Body of pancreas (tissue), 4 donors: ENCODE results near the gene TRAPPC11. TPM values are rescaled to one million over a fixed set of nuclear protein-coding genes. Genes with fewer than 3 reads are reported as not detected.

ENCODE experiments used
- ATAC-seq: fragments of 150-250 bp; one replicate; pipeline ENCODE4 v1.9.1; 2016
- DNase-seq, 4 donors: peaks; one replicate each; pipeline ENCODE4 v3.0.0-alpha.2; 2019
- H3K27ac ChIP-seq, 4 donors: fragments of 200-600 bp; sonication (generic); 1 replicate in 3 of 4; 2 replicates in 1 of 4; pipeline versions ENCODE4 v1.5.1 to v1.6.1; 2016 to 2019; ENCODE audit warnings: mild to moderate bottlenecking in 1 of 4, mixed read lengths in 1 of 4, moderate library complexity in 1 of 4
- H3K27me3 ChIP-seq, 2 donors: fragments of 200-600 bp; sonication (generic); one replicate each; pipeline ENCODE4 v1.6.0; 2016; ENCODE audit warnings: mild to moderate bottlenecking in 1 of 2
- H3K36me3 ChIP-seq, 2 donors: fragments of 200-600 bp; sonication (generic); replicated peaks in 1 of 2; 2 replicates each; pipeline ENCODE4 v1.5.1; 2016; ENCODE audit warnings: low read depth in 2 of 2; ENCODE audit not compliant: insufficient read depth in 1 of 2
- H3K4me1 ChIP-seq: fragments of 200-600 bp; sonication (generic); one replicate; pipeline ENCODE4 v1.6.0; 2016
- H3K4me3 ChIP-seq, 2 donors: fragments of 200-600 bp; sonication (generic); 1 replicate in 1 of 2; 2 replicates in 1 of 2; pipeline ENCODE4 v1.5.1; 2016 to 2019
- H3K9me3 ChIP-seq, 3 donors: fragments of 200-600 bp; sonication (generic); 1 replicate in 2 of 3; 2 replicates in 1 of 3; pipeline ENCODE4 v1.5.1; 2016
- CTCF ChIP-seq, 7 experiments: fragments of 450-650 bp in 4 of 7; fragments of 200-600 bp in 3 of 7; sonication (generic) in 3 of 7; IDR thresholded peaks; one replicate each; pipeline ENCODE4 v1.5.1; 2016 to 2019; ENCODE audit warnings: antibody characterized with exemption in 7 of 7
- POLR2A ChIP-seq, 3 donors: fragments of 450-650 bp; IDR thresholded peaks; one replicate each; pipeline ENCODE4 v1.6.1; 2016; ENCODE audit warnings: antibody characterized with exemption in 3 of 3, mild to moderate bottlenecking in 2 of 3
- WGBS, 2 donors: methylation state at CpG; one replicate each; pipeline ENCODE4 v1.1.5; 2017; 5-methylcytosine and 5-hydroxymethylcytosine counted together
- intact Hi-C: fragments of 100-400 bp; cut with DNase I; formaldehyde crosslinking; loops from one replicate; pipeline ENCODE4 v1.15.1; 2023
- total RNA-seq, 2 donors: library from RNA; depleted of rRNA; stranded (reverse); fragments of >200 nt; gene quantifications; one replicate each; pipeline ENCODE4 v1.1.0, GENCODE V29; 2016

Gene TRAPPC11
- total RNA-seq, 2 donors from 2014 or later, result 22.6 to 107 TPM

DNA sequence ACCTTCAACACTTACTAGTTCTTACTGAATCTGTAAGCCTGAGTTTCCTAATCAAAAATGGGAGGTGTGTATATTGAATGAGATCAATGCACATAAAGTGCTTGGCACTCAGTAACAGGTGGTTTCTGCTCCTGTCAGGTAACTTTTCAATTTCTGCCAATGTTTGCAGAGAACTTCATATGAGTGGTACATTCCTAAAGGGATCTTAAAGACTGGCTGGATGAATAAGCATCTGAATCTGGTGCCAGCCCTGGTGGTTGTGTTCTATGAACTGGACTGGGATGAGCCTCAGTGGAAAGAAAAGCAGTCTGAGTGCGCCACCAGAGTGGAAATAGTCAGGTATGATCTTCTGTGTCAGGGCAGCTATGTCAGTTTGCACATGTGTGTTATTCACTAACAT, 7.0 kb downstream of the TRAPPC11 start:
- H3K27me3 ChIP-seq, result no peaks in the 10 kb centered on the region
- WGBS, 2 donors, result 94 to 100% methylated on average over 1 of the region's 1 CpG
- no peak overlapping the region for H3K4me3 ChIP-seq
- DNase-seq, result no peak
- no peak overlapping the region for H3K27ac ChIP-seq
- H3K4me1 ChIP-seq, result peaks cover under 1% of the 10 kb centered on the region
- intact Hi-C loops, result no loop called here
- ATAC-seq, result no peak
- no peak for TF ChIP-seq CTCF (IDR thresholded peaks at IDR 0.05)
- TF ChIP-seq POLR2A (IDR thresholded peaks at IDR 0.05), result no peak
- H3K36me3 ChIP-seq, result peaks cover 0 to 17% of the 10 kb centered on the region in 2 donors
- H3K9me3 ChIP-seq, result no peaks in the 10 kb centered on the region

DNA sequence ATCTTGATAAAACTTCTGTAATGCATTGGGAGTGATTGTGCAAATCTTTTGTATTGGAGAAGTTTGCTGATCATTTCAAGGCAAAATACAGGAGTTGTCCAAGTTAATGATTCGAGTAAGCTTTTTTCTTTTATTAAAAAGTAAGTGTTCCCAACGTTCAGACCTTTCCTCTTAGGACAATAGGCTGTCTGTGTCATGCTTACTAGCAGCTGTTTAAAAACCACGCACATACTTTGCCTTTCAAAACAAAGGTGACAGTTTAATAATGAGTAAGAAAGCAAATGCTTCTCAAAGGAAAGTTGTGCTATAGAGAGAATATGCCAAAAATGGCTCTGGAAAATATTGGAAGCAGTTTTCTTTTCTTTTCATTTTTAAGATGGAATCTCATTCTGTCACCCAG, 11.2 kb downstream of the TRAPPC11 start:
- Histone ChIP-seq H3K36me3 (peaks cover 0 to 15% of the 10 kb centered on the region in 2 donors), H3K4me1 (no peaks in the 10 kb centered on the region), H3K4me3 (no peak overlapping the region), H3K27ac (no peak overlapping the region), H3K9me3 (no peaks in the 10 kb centered on the region), H3K27me3 (no peaks in the 10 kb centered on the region)
- DNase-seq (no peak), ATAC-seq (no peak)
- WGBS, 2 donors, result 55 to 57% methylated on average over 3 of the region's 3 CpGs
- intact Hi-C loops, result no loop called here
- TF ChIP-seq POLR2A (IDR thresholded peaks at IDR 0.05) (no peak), CTCF (IDR thresholded peaks at IDR 0.05) (no peak)

DNA sequence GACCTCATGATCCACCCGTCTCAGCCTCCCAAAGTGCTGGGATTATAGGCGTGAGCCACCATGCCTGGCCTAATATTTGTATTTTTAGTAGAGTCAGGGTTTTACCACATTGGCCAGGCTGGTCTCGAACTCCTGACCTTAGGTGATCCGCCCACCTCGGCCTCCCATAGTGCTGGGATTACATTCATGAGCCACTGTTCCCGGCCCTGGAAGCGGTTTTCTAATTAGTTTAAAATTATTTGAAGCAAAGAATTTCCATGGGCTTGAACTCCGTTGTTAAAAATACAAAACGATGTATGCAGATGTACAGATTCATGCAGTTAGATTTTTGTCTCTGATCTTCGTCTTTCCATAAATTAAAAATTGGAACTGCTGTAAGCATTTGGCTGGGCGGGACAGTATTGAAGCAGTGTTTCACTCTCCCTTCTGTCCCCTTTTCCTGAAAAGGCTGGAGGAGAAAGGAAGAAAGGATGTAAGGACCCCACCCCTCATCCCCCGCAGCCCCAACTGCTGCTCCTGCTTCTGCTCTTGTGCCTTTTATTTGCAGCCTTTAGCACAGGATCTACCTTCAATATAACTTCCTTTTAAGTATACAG, 12.0 kb downstream of the TRAPPC11 start:
- Histone ChIP-seq H3K36me3 (peaks cover 0 to 15% of the 10 kb centered on the region in 2 donors), H3K9me3 (no peaks in the 10 kb centered on the region), H3K27ac (no peak overlapping the region), H3K4me3 (no peak overlapping the region), H3K27me3 (no peaks in the 10 kb centered on the region), H3K4me1 (no peaks in the 10 kb centered on the region)
- TF ChIP-seq CTCF (IDR thresholded peaks at IDR 0.05) (no peak), POLR2A (IDR thresholded peaks at IDR 0.05) (no peak)
- WGBS, 2 donors, result 90 to 91% methylated on average over 12 of the region's 12 CpGs
- no peak for DNase-seq
- intact Hi-C loops, result no loop called here
- ATAC-seq, result no peak

- Histone ChIP-seq H3K4me3 (no peak overlapping the region), H3K4me1 (no peaks in the 10 kb centered on the region), H3K9me3 (no peaks in the 10 kb centered on the region), H3K27ac (no peak overlapping the region), H3K27me3 (no peaks in the 10 kb centered on the region), H3K36me3 (peaks cover 0 to 9% of the 10 kb centered on the region in 2 donors)
- 76 to 97% methylated on average over 3 of the region's 3 CpGs for WGBS, 2 donors
- DNase-seq (no peak), ATAC-seq (no peak)
- intact Hi-C loops, result no loop called here
- TF ChIP-seq CTCF (IDR thresholded peaks at IDR 0.05), result no peak
- no peak for TF ChIP-seq POLR2A (IDR thresholded peaks at IDR 0.05)
These were observed 15.1 kb downstream of the TRAPPC11 start for GRCh38 chr4:183674153-183674552.

DNA sequence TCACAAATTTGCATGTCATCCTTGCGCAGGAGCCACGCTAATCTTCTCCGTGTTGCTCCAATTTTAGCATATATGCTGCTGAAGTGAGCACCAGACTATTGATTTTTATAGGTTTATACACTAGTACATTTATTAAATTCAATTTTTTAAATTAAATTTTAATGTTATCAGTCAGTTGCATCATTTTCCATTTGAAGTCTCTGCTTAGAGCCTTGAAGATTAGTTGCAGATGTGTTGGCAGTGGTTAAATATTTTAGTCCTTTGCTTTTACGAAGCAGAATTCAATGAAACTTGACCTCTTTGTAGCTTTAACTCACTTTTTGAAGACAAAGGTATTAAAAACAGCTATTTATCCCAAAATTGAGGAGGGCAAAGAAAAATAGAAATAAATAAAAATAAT, 16.5 kb downstream of the TRAPPC11 start:
- peaks cover 0 to 6% of the 10 kb centered on the region in 2 donors for H3K36me3 ChIP-seq
- TF ChIP-seq POLR2A (IDR thresholded peaks at IDR 0.05) (no peak), CTCF (IDR thresholded peaks at IDR 0.05) (no peak)
- 81 to 93% methylated on average over 4 of the region's 4 CpGs for WGBS, 2 donors
- no peaks in the 10 kb centered on the region for H3K9me3 ChIP-seq
- intact Hi-C loops, result no loop called here
- ATAC-seq (no peak), DNase-seq (no peak)
- H3K4me3 ChIP-seq, result no peak overlapping the region
- no peaks in the 10 kb centered on the region for H3K4me1 ChIP-seq
- no peak overlapping the region for H3K27ac ChIP-seq
- H3K27me3 ChIP-seq, result no peaks in the 10 kb centered on the region
